IMR-90 (cell line): ENCODE measurements around the gene ARHGAP15. TPM values are rescaled to one million over a fixed set of nuclear protein-coding genes. Genes with fewer than 3 reads are reported as not detected.

Experiments
- ATAC-seq: fragments of 200-7000 bp; cut with Tn5 transposase; 2 replicates; pipeline ENCODE4 v1.9.1; 2020; ENCODE audit warnings: low read depth, mild to moderate bottlenecking, moderate library complexity
- BruUV-seq: library from RNA; stranded (reverse); fragments of 400-500 nt; replicated peaks from 2 replicates; lab custom pipeline; 2021; lab: Mats Ljungman, UMichigan
- CTCF ChIA-PET: fragments of 300-600 bp; formaldehyde crosslinking; extraction: SDS; loops from one replicate; lab custom pipeline; 2021; ENCODE audit warnings: antibody characterized with exemption; lab: Yijun Ruan, JAX
- POLR2A ChIA-PET: fragments of 300-600 bp; sonication (Branson Sonifier 250); formaldehyde crosslinking; loops from one replicate; lab custom pipeline; 2022; ENCODE audit warnings: antibody characterized with exemption; ENCODE audit not compliant: unreplicated experiment; lab: Charles Lee
- DNase-seq: peaks from one replicate; pipeline ENCODE4 v3.0.0; 2013
- H2AFZ ChIP-seq: replicated peaks from 2 replicates; pipeline ENCODE3; 2013; ENCODE audit warnings: low read length, mild to moderate bottlenecking; ENCODE audit not compliant: poor library complexity
- H2AK5ac ChIP-seq: 2 replicates; pipeline ENCODE4 v1.6.1; 2013; ENCODE audit warnings: low read depth, low read length, inconsistent platforms
- H2AK9ac ChIP-seq: replicated peaks from 2 replicates; pipeline ENCODE3; 2013; ENCODE audit warnings: mild to moderate bottlenecking, low read depth, low read length, moderate library complexity; ENCODE audit not compliant: poor library complexity
- H2BK120ac ChIP-seq: 2 replicates; pipeline ENCODE4 v1.6.1; 2013; ENCODE audit warnings: low read depth, low read length, inconsistent platforms
- H2BK15ac ChIP-seq: 3 replicates; pipeline ENCODE4 v1.6.1; 2013; ENCODE audit warnings: low read depth, low read length, inconsistent platforms
- H2BK20ac ChIP-seq: 2 replicates; pipeline ENCODE4 v1.6.1; 2013; ENCODE audit warnings: low read depth, mild to moderate bottlenecking, inconsistent platforms, low read length, moderate library complexity
- H2BK5ac ChIP-seq: 2 replicates; pipeline ENCODE4 v1.6.1; 2013; ENCODE audit warnings: mild to moderate bottlenecking, low read depth, low read length, inconsistent platforms; ENCODE audit not compliant: poor library complexity, severe bottlenecking
- H3K14ac ChIP-seq: replicated peaks from 2 replicates; pipeline ENCODE4 v1.6.1; 2013; ENCODE audit warnings: low read depth, low read length, inconsistent platforms
- H3K18ac ChIP-seq: 2 replicates; pipeline ENCODE4 v1.6.1; 2013; ENCODE audit warnings: low read depth, low read length, control low read depth
- H3K23ac ChIP-seq: 2 replicates; pipeline ENCODE4 v1.6.1; 2013; ENCODE audit warnings: low read depth, low read length, inconsistent platforms
- H3K27ac ChIP-seq: 2 replicates; pipeline ENCODE4 v1.5.1; 2013; ENCODE audit warnings: mild to moderate bottlenecking, control low read depth, low read length; ENCODE audit not compliant: insufficient read depth
- H3K27me3 ChIP-seq: 2 replicates; pipeline ENCODE4 v1.6.1; 2013; ENCODE audit warnings: low read length; ENCODE audit not compliant: control insufficient read depth, insufficient read depth
- H3K36me3 ChIP-seq: 2 replicates; pipeline ENCODE4 v1.6.1; 2013; ENCODE audit warnings: low read length, mixed read lengths; ENCODE audit not compliant: control insufficient read depth, insufficient read depth
- H3K4ac ChIP-seq: 2 replicates; pipeline ENCODE4 v1.6.1; 2013; ENCODE audit warnings: low read depth, low read length, inconsistent platforms
- H3K4me1 ChIP-seq: 2 replicates; pipeline ENCODE4 v1.6.1; 2013; ENCODE audit warnings: low read length, mixed read lengths; ENCODE audit not compliant: control insufficient read depth, insufficient read depth
- H3K4me2 ChIP-seq: 2 replicates; pipeline ENCODE4 v1.6.1; 2013; ENCODE audit warnings: low read depth, mild to moderate bottlenecking, control low read depth, low read length, moderate library complexity
- H3K4me3 ChIP-seq: 2 replicates; pipeline ENCODE4 v1.5.1; 2013; ENCODE audit warnings: low read depth, mild to moderate bottlenecking, control low read depth, low read length, moderate library complexity; ENCODE audit not compliant: insufficient read depth
- H3K56ac ChIP-seq: 2 replicates; pipeline ENCODE4 v1.6.1; 2013; ENCODE audit warnings: low read length, inconsistent platforms; ENCODE audit not compliant: insufficient read depth; ENCODE audit errors: extremely low read depth
- H3K79me1 ChIP-seq, 2 experiments: 2 replicates each; pipeline ENCODE4 v1.6.1; 2013; ENCODE audit warnings: low read length in 2 of 2, inconsistent platforms in 1 of 2, low read depth in 1 of 2
- H3K9ac ChIP-seq: 2 replicates; pipeline ENCODE4 v1.6.1; 2013; ENCODE audit warnings: low read depth, low read length, control low read depth
- H3K9me1 ChIP-seq: 2 replicates; pipeline ENCODE4 v1.6.1; 2013; ENCODE audit warnings: low read length, inconsistent platforms; ENCODE audit not compliant: insufficient read depth
- H3K9me3 ChIP-seq: 2 replicates; pipeline ENCODE4 v1.6.1; 2013; ENCODE audit warnings: low read length; ENCODE audit not compliant: control insufficient read depth, insufficient read depth
- H4K20me1 ChIP-seq: 2 replicates; pipeline ENCODE4 v1.6.1; 2013; ENCODE audit warnings: low read length, inconsistent platforms; ENCODE audit not compliant: insufficient read depth
- H4K5ac ChIP-seq: 2 replicates; pipeline ENCODE4 v1.6.1; 2013; ENCODE audit warnings: mild to moderate bottlenecking, low read depth, low read length, control low read depth
- H4K8ac ChIP-seq, 2 experiments: 2 replicates each; pipeline ENCODE4 v1.6.1; 2013; ENCODE audit warnings: low read depth in 2 of 2, low read length in 2 of 2, control low read depth in 1 of 2, inconsistent platforms in 1 of 2
- H4K91ac ChIP-seq: 2 replicates; pipeline ENCODE4 v1.6.1; 2013; ENCODE audit warnings: low read depth, low read length, inconsistent platforms; ENCODE audit not compliant: insufficient read depth
- CEBPB ChIP-seq: IDR thresholded peaks from 2 replicates; pipeline ENCODE4 v1.6.1; 2012; ENCODE audit warnings: low read depth, low read length, improper control_type of control experiment
- POLR2A ChIP-seq: IDR thresholded peaks from 2 replicates; pipeline ENCODE4 v1.6.1; 2012; ENCODE audit warnings: mild to moderate bottlenecking, low read depth, low read length
- WGBS, 2 experiments: methylation state at CpG; one replicate each; pipeline versions ENCODE4 v1.1.5 to v1.1.7; 2013; ENCODE audit warnings: missing lambda C conversion rate in 2 of 2; ENCODE audit not compliant: insufficient read length in 1 of 2; ENCODE audit errors: extremely low coverage in 2 of 2; 5-methylcytosine and 5-hydroxymethylcytosine counted together
- dilution Hi-C: fragments of 300-500 bp; cut with HindIII; formaldehyde crosslinking; loops from one replicate; pipeline ENCODE4 v1.14.3; 2018; ENCODE audit warnings: low sequenced_read_pairs; ENCODE audit not compliant: unreplicated experiment
- in situ Hi-C: fragments of 300-500 bp; cut with MboI; formaldehyde crosslinking; loops from 3 replicates; pipeline ENCODE4 v1.14.3; 2019; ENCODE audit warnings: low sequenced_read_pairs, inconsistent platforms, mixed read lengths
- intact Hi-C: fragments of 100-400 bp; cut with micrococcal nuclease; formaldehyde crosslinking; loops from 2 replicates; pipeline ENCODE4 v1.10.0; 2022
- polyA plus RNA-seq, 3 experiments: library from polyadenylated mRNA; depleted of rRNA; stranded (reverse); fragments of >200 nt; gene quantifications; 2 replicates each; pipeline ENCODE4 v1.2.3, GENCODE V29; 2012; ENCODE audit warnings: low replicate concordance in 1 of 3
- total RNA-seq: library from RNA; depleted of rRNA; stranded (reverse); fragments of >200 nt; gene quantifications from 2 replicates; pipeline ENCODE4 v1.2.3, GENCODE V29; 2012

The ARHGAP15 gene
- total and polyA plus RNA-seq, 2 of the 4 experiments (the other 2 are of a cell fraction): not detected

DNA sequence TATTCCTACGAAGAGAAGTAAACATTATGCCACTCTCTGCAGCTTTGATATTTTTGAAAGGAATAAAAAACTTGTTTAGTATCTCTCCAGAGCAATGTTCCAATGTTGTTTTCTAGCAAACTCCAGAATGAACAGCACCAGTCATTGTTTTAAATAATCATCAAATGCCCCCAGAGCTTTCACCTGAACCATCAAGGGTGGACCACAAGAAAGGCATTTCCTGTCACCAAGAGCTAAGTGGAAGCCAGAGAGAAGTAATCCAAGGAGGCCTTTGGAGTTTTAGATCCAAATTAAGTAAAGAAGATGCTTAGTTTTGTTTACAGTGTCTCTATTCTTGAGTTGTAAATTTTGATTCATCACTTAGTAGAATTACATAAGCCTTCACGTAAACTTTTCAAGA is 559.0 kb downstream of the ARHGAP15 start:
- no peak overlapping the region; the same call in 1 of the 2 replicates for H4K91ac ChIP-seq
- POLR2A ChIA-PET: interaction anchor here (0.6 kb wide), 1 partner anchor 393 kb away, joined by 3 read pairs; no protein-coding TSS in a partner anchor
- H4K8ac ChIP-seq: no peak overlapping the region
- no TSS peak for BruUV-seq
- no peak overlapping the region for H3K27ac ChIP-seq
- H2AK9ac ChIP-seq: no peak overlapping the region
- no peak overlapping the region for H3K9ac ChIP-seq
- H2BK20ac ChIP-seq: no peak overlapping the region
- H4K20me1 ChIP-seq: no peaks in the 10 kb centered on the region
- H2AFZ ChIP-seq: no peak overlapping the region
- no peak overlapping the region for H2AK5ac ChIP-seq
- TF ChIP-seq CEBPB (no peak), POLR2A (no peak)
- no CpG with 5 or more reads among the region's 2 CpGs for WGBS, 2 experiments
- no peak overlapping the region for H3K4me3 ChIP-seq
- in situ Hi-C loops (no loop called here), intact Hi-C loops (no loop called here), dilution Hi-C loops (no loop called here)
- no peaks in the 10 kb centered on the region for H3K79me1 ChIP-seq
- ATAC-seq (no peak), DNase-seq (no peak)
- no peak overlapping the region for H3K4ac ChIP-seq
- no peak overlapping the region for H2BK5ac ChIP-seq
- CTCF ChIA-PET: no interaction called here
- H3K9me1 ChIP-seq: no peaks in the 10 kb centered on the region
- H3K36me3 ChIP-seq: no peaks in the 10 kb centered on the region
- H3K9me3 ChIP-seq: no peaks in the 10 kb centered on the region
- H3K14ac ChIP-seq: no peak overlapping the region; the same call in 1 of the 2 replicates
- 0 out of 2 replicates have a peak, but pooled peaks cover 1% of the 10 kb centered on the region for H3K27me3 ChIP-seq
- no peak overlapping the region for H2BK120ac ChIP-seq
- H4K5ac ChIP-seq: no peak overlapping the region
- no peak overlapping the region for H2BK15ac ChIP-seq
- no peaks in the 10 kb centered on the region for H3K4me1 ChIP-seq
- H3K23ac ChIP-seq: no peak overlapping the region
- H3K4me2 ChIP-seq: no peak overlapping the region
- H3K18ac ChIP-seq: no peak overlapping the region
- no peak overlapping the region for H3K56ac ChIP-seq
